Dermis blood vessel endothelial cell (primary cell): ENCODE data around the gene HDGFL2. TPM values are rescaled to one million over a fixed set of nuclear protein-coding genes. Genes with fewer than 3 reads are reported as not detected.

ENCODE experiments used
- DNase-seq: peaks from one replicate; pipeline ENCODE4 v3.0.0; 2010
- total RNA-seq: library from RNA; depleted of rRNA; stranded (reverse); fragments of >200 nt; gene quantifications from 2 replicates; pipeline ENCODE4 v1.2.3, GENCODE V29; 2014

HDGFL2 gene
- total RNA-seq = 49.7 and 65.1 TPM in 2 replicates

DNA sequence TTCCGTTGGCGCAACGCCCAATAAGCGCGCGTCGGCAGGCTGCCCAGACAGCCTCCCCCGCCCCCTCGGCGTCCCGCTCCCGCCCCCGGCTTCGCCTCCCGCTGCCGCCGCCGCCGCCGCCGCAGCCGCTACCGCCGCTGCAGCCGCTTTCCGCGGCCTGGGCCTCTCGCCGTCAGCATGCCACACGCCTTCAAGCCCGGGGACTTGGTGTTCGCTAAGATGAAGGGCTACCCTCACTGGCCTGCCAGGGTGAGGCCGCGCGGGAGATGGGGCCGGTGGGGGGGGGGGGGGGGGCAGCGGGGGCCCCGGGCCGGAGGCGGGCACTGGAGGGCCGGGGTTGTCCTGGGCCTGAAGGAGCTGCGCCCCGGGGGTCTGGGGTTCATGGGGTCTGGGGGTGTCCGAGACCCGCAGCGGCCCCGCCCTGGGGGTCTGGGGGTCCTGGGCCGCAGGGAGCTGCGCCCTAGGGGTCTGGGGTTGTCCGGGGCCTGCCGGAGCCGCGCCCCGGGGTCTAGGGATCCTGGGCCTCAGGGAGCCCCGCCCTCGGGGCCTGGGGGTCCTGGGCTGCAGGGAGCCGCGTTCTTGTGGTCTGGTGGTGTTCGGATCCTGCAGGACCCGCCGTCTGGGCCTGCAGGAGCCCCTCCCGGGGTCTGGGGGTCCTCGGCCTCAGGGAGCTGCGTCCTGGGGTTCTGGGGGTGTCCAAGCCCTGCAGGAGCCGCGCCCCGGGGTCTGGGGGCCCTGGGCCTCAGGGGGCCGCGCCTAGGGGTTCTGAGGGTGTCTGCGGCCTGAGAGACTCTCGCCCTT is at the start of gene HDGFL2:
HDGFL2 (plus strand) TSS at position 124 of the 801 bp plus-strand sequence; CDS start at position 178, 54 bp downstream.
- DNase-seq = no peak

DNA sequence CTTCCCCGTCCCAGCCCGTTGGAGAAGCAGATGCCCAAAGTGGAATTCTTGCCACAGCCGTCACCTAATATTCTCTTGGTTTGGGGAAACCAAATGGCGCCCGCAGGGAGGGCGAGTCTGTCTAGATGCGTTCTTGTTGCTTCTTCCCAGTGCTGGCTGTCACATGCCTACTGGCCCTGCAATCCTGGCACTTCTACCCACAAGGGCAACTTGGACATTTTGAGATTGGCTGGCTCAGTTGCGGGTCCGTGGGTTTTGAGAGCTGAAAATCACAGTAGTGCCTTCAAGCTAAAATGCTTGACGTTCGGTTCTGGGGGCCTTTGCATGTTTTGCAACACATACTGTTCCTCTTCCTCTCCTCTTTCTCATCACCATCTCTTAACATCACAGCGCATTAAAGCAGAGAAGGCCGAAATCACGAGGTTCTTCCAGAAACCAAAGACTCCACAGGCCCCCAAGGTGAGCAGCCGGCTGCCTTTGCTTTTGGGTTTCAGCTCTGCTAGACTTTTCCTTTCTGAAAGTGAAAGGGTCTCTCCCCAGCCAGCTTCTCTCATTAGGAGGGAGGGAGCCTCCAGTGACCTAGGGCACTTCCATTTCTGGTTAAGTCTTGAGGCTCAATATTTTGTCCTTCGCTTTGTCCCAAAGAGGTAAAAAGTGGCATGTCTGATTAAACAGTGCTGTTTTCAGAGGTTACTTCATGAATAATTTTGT is 48.5 kb upstream of the HDGFL2 start:
- no peak for DNase-seq

DNA sequence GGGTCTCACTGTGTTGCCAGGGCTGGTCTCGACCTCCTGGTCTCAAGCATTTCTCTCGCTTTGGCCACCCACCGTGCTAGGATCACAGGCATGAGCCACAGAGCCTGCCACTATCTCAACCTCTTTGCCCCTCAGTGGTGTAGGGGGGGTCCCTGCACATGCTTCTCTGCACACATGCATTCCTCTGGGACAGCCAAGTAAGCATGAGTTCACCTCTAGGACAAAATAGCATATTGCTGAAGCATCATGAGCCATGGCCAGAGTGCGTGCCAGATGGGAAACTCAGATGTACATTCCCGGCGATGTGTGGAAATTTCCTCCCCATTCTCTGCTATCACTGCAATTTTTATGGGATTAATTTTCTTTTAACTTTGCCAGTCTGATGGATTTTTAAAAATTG is 46.6 kb upstream of the HDGFL2 start:
- no peak for DNase-seq

DNA sequence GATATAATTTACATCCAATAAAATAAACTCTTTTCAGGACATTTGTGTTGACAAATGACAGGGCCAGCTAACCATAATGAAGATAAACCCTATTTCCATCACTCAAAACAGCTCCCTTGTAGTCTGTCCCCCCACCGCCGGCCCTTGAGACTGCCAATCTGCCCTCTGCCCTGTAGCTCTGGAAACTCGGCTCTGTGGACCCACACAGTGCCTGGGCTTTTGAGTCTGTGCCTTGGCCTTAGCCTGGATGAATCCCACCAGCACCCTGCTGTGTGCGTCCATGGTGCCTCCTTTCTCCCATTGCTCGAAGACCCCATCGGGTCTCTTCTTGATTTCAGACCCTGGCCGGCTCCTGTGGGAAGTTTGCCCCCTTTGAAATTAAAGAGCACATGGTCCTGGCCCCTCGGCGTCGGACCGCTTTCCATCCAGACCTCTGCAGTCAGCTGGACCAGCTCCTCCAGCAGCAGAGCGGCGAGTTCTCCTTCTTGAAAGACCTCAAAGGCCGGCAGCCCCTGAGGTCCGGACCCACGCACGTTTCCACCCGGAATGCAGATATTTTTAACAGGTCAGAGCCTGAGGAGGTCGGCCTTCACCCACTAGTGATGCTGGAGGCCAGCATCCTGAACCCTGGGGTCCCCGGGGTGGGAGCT is 43.6 kb upstream of the HDGFL2 start:
- DNase-seq = no peak

DNA sequence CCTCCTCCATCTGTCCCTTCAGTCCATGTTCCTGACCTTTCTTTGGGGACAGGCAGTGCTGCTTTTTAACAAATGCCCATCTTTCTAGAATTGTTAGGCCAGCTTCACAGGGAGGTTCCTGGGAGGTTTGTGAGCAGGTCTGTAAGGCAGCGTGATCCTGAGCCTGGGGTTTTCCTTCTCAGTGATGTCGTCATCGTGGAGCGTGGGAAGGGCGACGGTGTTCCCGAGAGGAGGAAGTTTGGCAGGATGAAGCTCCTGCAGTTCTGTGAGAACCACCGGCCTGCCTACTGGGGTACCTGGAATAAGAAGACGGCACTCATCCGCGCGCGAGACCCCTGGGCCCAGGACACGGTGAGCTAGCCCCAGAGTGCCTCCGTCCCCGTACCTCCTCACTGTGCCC is 42.8 kb upstream of the HDGFL2 start:
- DNase-seq = no peak

DNA sequence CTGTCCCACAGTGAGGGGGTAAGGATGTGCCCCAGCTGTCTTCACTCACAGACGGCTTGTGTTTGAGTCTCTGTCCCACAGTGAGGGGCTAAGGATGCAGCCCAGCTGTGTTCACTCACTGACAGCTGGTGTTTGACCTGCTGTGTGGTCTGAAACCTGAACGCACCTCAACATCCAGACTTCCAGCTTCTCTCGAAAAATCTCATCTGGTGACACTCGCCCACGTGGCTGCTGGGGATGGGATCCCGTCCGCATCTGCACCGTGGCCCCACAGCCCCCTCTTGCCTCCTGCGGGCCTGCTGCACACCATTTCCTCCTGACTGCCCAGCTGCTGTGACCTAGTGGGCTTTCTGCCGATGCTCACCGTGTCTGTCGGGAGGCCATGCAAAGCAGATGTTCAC is 42.3 kb upstream of the HDGFL2 start:
- no peak for DNase-seq

DNA sequence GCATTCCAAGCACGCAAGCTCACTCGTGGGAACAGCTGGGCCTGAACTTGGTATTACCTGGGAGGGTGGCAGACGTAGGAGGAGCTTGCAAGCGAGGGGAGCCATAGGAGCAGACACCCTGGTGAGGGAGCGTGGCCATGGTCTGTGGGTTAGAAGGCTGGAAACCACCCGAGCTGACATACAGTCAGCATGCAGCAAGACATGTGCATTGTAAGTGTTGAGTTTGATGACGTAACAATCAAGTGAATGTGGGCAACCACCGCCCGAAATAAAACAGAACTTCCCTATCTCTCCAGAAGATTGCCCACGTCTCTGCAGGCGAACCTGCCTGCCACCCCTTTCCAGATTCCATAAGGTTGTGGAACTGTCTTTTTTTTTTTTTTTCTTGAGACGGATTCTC is 41.3 kb upstream of the HDGFL2 start:
- no peak for DNase-seq

DNA sequence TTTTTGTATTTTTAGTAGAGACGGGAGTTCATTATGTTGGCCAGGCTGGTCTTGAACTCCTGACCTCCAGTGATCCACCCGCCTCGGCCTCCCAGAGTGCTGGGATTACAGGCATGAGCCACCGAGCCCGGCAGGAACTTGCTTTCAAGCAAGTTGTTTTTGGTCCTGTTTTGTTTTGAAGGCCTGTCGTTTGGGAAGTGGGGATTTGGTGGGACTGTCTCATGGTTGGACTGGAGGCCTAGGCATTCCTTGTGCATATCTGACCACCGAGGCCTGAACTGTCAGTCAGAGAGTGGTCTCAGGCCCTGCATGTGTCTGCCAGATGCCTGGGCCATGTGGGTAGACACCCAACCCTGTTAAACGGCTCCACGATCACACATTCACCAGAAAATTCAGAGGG is 40.8 kb upstream of the HDGFL2 start:
- no peak for DNase-seq

DNA sequence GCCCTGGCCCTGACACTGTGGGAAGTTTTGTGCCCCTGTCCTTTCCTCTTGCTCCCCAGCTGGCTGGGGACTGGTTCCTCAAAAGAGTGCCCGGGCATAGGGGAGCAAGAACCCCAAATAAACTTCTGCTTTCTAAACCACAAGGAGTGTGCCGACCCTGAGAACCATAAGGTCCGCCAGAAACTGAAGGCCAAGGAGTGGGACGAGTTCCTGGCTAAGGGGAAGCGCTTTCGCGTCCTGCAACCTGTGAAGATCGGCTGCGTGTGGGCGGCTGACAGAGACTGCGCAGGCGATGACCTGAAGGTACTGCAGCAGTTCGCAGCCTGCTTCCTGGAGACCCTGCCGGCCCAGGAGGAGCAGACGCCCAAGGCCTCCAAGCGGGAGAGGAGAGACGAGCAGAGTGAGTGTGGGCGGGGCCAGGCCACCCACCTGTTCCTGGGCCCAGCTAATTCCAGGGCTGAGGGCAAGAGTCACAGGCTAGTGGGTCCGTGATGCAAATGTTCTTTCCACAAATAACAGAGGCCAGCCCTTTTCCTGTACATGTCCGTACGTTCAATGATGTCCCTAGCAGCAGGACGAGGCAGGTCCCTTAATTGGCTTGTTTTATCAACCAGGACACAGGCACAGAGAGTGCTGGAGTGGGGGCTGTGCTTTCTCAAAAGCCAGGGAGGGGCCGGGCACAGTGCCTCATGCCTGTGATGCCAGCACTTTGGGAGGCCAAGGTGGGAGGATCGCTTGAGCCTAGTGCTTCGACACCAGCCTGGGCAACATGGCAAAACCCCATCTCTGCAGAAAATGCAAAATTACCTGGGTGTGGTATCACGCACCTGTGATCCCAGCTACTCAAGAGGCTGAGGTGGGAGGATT is 40.1 kb upstream of the HDGFL2 start:
- DNase-seq = no peak

DNA sequence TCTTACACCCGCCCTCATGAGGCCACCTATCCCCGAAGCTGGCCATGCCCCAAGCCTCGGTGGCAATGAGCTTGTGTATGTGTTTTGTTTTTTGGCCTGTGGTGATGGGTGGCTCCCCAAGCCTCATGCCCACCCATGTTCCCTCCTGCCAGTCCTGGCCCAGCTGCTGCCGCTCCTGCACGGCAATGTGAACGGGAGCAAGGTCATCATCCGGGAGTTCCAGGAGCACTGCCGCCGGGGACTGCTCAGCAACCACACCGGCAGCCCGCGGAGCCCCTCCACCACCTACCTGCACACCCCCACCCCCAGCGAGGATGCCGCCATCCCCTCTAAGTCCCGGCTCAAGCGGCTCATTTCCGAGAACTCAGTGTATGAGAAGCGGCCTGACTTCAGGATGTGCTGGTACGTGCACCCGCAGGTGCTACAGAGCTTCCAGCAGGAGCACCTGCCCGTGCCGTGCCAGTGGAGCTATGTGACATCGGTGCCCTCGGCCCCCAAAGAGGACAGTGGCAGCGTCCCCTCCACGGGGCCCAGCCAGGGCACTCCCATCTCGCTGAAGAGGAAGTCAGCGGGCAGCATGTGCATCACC is 39.1 kb upstream of the HDGFL2 start:
- DNase-seq = no peak

DNA sequence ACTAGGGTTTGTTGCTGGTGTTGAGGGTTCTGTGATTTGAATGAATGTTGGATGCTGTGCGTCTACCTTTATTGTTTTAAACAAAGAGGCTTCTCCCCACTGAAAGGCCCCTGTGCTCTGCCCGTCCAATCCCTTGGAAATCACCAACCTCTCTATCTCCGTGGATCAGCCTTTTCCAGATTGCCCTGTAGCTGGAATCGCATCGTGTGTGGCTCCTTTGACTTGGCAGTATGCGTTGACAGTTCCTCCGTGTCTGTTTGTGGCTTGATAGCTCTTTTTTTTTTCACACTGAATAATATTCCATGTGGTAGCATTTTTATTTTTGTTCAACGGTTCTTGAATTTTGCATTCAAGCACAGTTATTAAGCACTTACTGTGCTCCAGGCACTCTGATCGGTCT is 37.7 kb upstream of the HDGFL2 start:
- no peak for DNase-seq

DNA sequence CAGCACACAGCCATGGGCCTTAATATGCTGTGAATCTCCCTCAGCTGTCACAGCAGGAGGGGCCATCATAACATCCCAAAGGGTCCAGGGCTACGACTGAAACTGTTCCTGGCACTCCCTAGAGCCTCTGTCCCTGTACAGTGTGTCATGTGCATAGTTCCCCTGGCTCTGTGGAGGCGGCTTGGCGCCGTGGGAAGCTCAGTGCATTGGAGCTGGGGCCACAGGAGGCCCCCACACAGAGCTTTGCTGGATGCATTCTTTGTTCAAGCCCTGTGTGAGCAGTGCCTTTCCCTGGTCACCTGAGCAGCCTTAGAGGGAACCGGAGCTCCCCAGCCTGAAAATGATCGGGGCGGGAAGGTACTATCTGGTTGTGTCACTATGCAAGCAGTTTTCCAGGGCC is 35.9 kb upstream of the HDGFL2 start:
- no peak for DNase-seq

DNA sequence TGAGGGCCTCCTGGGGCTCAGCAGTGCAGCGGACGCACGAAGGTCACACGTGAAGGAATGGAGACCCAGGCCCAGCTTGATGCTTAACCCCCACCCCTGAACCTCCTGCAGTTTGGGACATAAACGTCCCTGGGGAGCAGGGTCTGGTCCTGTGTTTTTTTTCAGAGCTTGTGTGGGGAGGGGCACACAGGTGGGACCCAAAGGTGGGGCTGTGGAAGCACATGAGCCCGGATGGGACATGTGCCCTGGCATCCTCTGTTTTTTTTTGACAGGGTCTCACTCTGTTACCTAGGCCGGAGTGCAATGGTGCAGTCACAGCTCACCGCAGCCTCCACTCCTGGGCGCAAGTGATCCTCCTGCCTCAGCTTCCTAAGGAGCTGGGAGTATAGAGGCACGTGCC is 35.0 kb upstream of the HDGFL2 start:
- DNase-seq = no peak

DNA sequence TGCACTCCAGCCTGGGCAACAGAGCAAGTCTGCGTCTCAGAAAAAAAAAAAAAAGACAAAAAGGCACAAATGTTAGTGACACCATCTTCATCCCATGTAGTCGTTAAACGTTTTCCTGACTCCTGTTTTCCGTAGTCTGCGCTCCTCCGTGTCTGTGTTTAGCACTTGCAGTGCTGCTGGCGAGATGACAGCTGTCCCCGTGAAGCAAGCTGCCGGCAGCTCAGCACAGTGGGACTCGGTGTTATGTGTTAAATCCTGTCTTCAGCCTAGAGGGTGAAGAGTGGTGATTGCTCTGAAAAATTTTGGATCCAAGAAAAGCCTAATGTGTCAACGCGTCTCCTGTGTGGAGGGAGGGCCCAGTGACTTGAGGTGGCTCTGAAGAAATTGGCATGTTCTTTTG is 32.9 kb upstream of the HDGFL2 start:
- DNase-seq = no peak

DNA sequence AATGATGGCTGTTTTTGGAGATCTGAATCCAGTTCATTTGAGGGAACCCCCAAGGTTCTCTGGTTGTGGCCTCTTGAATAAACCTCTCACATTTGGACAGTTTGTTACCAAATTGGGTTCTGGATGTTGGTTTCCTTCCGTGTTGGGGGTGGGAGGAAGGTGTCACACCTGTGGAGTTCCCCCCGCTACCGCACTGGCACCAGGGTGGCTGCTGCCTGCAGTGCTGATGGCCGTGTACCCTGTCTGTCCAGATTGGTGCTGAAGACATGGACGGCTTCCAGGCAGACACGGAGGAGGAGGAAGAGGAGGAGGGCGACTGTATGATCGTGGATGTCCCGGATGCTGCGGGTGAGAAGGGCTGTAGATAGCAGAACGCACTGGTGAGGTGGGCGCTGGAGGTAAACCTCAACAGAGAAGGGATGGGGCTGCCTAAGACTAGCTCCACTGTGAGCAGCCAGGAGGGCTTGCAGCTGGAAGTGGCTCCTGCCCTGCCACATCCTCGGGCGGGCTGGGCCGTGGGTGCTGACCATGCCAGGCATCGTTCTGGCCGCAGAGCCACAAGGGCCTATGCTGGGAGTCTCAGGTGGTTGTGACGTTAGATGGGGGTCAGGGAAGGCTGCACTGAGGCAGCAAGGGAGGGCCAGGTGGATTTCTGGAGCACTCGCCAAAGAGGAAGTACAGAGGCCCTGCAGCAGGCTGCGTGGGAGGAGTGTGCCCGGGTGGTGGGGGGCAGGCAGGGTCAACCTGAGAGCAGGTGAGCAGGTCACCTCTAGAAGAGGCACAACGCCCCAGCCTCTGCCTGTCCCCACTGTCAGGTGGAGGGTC is 29.9 kb upstream of the HDGFL2 start:
- no peak for DNase-seq

DNA sequence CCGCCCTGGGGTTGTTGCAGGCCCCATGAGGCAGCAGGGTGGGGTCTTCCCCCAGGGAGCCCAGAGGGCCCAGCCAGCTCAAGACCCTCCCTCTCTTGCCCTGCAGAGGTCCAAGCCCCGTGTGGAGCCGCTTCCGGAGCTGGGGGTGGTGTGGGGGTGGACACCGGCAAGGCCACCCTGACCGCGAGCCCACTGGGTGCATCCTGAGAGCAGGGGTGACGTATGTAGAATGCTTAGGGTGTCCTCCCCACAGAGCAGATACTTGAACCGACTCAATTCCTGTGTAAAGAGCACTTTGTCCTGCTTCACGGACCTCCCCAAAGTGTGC is 29.3 kb upstream of the HDGFL2 start:
- DNase-seq = no peak

DNA sequence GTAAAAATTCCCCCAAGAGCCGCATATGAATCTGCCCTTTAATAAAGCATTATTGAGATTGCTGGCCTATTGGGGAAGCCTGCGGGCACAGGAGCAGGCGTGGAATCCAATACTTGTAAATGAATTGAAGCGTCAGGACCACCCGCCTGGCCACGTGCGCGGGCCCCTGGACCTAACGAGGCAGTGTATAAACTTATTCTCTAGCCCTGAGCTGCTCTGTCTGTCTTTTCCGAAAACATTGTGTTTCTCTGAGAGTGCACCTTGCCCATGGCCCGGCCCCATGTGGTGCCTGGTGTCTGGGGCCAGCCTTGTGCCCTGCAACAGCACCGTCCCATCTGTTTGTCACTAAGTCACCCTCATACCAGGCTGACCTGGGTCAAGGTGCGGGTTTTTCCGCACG is 28.9 kb upstream of the HDGFL2 start:
- no peak for DNase-seq

DNA sequence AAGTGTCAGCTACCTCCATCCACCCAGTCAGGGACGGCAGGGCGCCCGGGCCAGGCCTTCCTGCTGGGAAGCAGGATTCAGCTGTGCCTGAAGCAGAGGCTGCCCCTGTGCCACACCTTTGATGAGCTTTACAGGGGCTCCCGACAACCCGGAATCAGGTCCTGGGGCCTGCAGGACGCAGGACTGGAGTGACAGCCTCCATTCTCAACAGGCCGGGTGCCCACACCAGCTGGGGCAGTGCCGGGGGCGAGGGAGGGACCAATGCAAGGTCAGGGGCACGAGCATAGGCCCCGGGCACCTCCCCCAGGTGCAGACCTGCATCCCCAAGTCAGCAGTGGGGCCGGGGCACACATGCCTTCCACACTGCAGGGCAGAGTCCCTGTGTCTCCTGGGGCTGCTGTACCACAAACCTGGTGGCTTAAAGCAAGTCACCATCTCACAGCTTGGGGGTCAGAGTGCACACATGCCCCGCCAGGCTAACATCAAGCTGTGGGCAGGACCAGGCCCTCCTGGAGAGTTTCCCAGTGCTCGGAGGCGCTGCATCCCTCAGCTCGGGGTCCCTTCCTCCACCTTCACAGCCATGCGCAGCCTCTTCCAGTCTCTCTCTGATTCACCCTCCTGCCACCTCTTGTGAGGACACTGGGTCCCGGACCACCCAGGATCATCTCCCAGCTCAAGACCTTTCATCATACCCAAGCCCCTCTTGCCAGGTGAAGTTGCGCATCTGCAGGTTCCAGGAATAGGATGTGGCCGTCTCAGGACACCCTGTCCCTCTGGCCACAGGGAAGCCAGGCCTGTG is 27.9 kb upstream of the HDGFL2 start:
- DNase-seq = no peak

DNA sequence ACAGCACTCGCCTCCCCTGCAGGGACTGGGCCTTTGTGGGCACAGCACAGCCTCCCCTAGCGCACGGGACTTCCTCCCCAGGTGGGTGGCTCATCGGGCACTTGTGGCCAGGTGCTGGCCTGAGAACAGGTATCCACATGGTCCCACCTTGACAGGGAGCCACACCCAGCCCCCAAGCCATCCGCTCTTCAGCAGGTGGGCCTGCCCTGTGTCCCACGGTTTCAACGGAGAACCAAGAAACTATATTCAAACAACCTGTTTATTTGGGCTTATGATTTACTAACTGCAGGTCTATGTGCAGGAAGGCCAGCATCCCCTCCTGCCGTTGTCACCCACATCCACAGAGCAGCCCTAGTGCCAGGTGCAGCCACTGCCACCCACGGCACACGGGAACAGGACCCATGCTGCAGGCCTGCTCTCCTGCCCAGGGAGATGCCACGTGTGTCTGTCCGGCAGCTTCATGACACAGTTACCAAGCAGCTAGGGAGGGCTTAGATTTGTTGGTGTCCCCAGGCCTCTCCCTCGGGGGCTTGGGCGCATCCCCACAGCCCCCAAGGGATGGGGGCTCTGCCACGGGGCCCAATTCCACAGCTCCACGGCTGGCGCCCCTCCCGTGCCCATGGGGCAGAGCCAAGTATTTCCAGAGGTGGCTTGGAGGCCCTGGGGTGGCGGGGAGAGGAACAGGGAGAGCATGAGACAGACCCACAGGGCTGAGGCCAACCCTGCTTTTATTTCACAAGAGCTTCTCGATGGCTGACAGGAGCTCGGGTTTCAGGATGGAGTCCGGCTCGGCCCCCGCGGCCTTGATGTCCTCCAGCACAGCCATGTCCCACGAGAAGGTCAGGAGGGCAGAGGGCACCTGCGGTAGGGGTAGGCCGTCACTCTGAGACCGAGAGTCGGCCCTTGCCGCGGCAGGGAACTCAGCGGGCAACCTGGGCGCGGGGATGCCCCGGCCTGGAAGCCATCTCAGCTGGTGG is 27.0 kb upstream of the HDGFL2 start:
- no peak for DNase-seq
